Measurements from ENCODE around the gene TCHP.
"Not testable (repeated sequence)": the region's sequence is repeated elsewhere in the genome, so short reads cannot be mapped to it uniquely, and the experiment has no call there.

The TCHP gene

GRCh38 chr12:109860977-109861376 is 39.1 kb upstream of the TCHP start:
- Histone ChIP-seq H3K27ac (no peak overlapping the region), H3K27me3 (no peaks in the 10 kb centered on the region), H3K4me1 (ENCODE audit: control insufficient read depth in 1 of 2, insufficient read depth in 1 of 2, low read depth in 1 of 2, low read length in 1 of 2) (peaks cover 32 to 38% of the 10 kb centered on the region in 2 experiments), H3K4me3 (ENCODE audit: low read depth in 1 of 2, low read length in 1 of 2) (no peak overlapping the region), H3K36me3 (peaks cover 30% of the 10 kb centered on the region), H3K9me3 (no peaks in the 10 kb centered on the region)
- no peak for TF ChIP-seq CTCF (IDR thresholded peaks at IDR 0.05)

GRCh38 chr12:109861689-109862314 is 38.3 kb upstream of the TCHP start:
- no peak overlapping the region for H3K4me3 ChIP-seq (ENCODE audit: low read depth in 1 of 2, low read length in 1 of 2)
- H3K36me3 ChIP-seq: peaks cover 22% of the 10 kb centered on the region
- no peak for TF ChIP-seq CTCF (IDR thresholded peaks at IDR 0.05)
- no peaks in the 10 kb centered on the region for H3K9me3 ChIP-seq
- peak overlapping the region; percentile 41 for H3K27ac ChIP-seq
- peaks cover 32 to 38% of the 10 kb centered on the region in 2 experiments for H3K4me1 ChIP-seq (ENCODE audit: control insufficient read depth in 1 of 2, insufficient read depth in 1 of 2, low read depth in 1 of 2, low read length in 1 of 2)
- no peaks in the 10 kb centered on the region for H3K27me3 ChIP-seq

DNA sequence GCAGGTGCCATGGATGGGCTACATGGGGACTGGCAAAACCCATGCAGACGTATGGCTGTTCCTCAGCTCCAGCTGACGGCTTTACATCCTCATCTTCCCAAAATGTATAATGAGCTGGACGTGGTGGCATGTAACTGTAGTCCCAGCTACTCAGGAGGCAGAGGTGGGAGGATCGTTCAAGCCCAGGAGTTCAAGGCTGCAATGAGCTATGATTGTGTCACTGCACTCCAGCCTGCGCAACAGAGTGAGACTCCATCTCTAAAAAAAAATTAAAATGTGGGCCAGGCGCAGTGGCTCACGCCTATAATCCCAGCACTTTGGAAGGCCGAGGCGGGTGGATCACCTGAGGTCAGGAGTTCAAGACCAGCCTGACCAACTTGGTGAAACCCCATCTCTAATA is 37.6 kb upstream of the TCHP start:
- H3K9me3 ChIP-seq; H3K27me3 ChIP-seq; H3K4me3 ChIP-seq (ENCODE audit: low read depth in 1 of 2, low read length in 1 of 2): not testable (repeated sequence)
- Histone ChIP-seq H3K36me3 (peaks cover 15% of the 10 kb centered on the region), H3K27ac (peak overlapping the region; percentile 41), H3K4me1 (ENCODE audit: control insufficient read depth in 1 of 2, insufficient read depth in 1 of 2, low read depth in 1 of 2, low read length in 1 of 2) (peaks cover 32 to 38% of the 10 kb centered on the region in 2 experiments)

DNA sequence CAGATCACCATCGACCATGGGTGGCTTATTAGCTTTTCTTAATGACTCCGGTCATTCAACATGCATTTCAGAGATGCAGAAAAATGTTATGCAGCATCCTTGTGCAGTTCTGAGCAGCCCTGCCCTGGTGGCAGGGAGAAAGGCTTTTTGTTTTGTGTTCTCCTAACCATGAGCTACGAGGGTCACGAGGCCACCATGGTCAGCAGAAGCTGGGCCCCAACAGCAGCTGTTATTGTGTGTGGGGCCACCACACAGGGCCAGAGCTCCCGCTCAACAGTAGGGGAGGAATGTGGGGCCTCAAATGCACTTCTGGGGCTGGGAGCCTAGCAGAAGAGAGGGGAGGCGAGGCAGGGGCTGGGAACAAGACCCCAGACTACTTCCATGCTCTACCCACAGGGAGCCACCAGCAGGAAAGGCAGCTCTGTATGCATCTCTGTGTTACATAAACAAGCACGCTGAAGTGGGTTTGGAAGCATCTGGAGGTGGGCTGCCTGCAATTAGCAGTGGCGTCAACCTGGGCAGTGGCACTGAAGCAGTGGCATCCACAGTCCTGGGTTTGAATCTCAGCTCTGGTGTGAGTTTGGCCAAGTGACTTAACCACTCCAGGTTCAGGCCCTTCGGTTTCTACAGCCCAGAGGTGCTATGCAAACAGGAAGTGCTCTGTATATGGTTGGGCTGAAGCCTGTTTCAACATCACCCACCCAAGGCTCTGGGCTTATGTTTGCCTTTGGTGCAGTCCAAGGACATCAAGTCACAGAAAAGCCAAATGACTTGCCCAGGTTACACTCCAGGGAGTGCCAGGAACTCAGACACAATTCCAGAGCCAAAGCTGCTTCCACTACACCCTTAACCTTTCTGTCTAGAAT is 36.0 kb upstream of the TCHP start:
- peak overlapping the region in 1 of 2 experiments; percentile 4 for H3K4me3 ChIP-seq (ENCODE audit: low read depth in 1 of 2, low read length in 1 of 2)
- H3K9me3 ChIP-seq: no peaks in the 10 kb centered on the region
- no peaks in the 10 kb centered on the region for H3K27me3 ChIP-seq
- H3K36me3 ChIP-seq: no peaks in the 10 kb centered on the region
- TF ChIP-seq CTCF (IDR thresholded peaks at IDR 0.05): no peak
- peaks cover 46 to 51% of the 10 kb centered on the region in 2 experiments for H3K4me1 ChIP-seq (ENCODE audit: control insufficient read depth in 1 of 2, insufficient read depth in 1 of 2, low read depth in 1 of 2, low read length in 1 of 2)
- H3K27ac ChIP-seq: peak overlapping the region; percentile 86

- Histone ChIP-seq H3K4me3 (ENCODE audit: low read depth in 1 of 2, low read length in 1 of 2) (peak overlapping the region in 1 of 2 experiments; percentile 4), H3K36me3 (no peaks in the 10 kb centered on the region), H3K4me1 (ENCODE audit: control insufficient read depth in 1 of 2, insufficient read depth in 1 of 2, low read depth in 1 of 2, low read length in 1 of 2) (peaks cover 48 to 55% of the 10 kb centered on the region in 2 experiments), H3K27me3 (no peaks in the 10 kb centered on the region), H3K9me3 (no peaks in the 10 kb centered on the region), H3K27ac (peak overlapping the region; percentile 86)
- no peak for TF ChIP-seq CTCF (IDR thresholded peaks at IDR 0.05)
These were observed 35.2 kb upstream of the TCHP start for GRCh38 chr12:109864916-109865315.
